Stomach (tissue), 4 donors: ENCODE data around the gene NAV2.

Source experiments
- CTCF ChIP-seq, 7 experiments: fragments of 450-650 bp in 4 of 7; fragments of 200-600 bp in 3 of 7; sonication (generic) in 3 of 7; IDR thresholded peaks; one replicate each; pipeline ENCODE4 v1.5.1; 2016 to 2019; ENCODE audit warnings: antibody characterized with exemption in 7 of 7, control low read depth in 2 of 7, mild to moderate bottlenecking in 1 of 7
- EP300 ChIP-seq: sonication (generic); formaldehyde crosslinking; IDR thresholded peaks from one replicate; pipeline ENCODE4 v1.6.1; 2017; ENCODE audit warnings: antibody characterized with exemption

GRCh38 chr11:20127671-20128527 lies 415.3 kb downstream of the NAV2 start:
- TF ChIP-seq EP300: no peak
- TF ChIP-seq CTCF (IDR thresholded peaks at IDR 0.05): peak in 5 of 7 experiments; percentile 68 to 81 (median 74)
